Uterus (tissue), 4 donors: ENCODE measurements around the gene HIPK2. TPM values are rescaled to one million over a fixed set of nuclear protein-coding genes. Genes with fewer than 3 reads are reported as not detected.

ENCODE experiments used
- DNase-seq, 2 donors: peaks; one replicate each; pipeline ENCODE4 v3.0.0-alpha.2; 2019 to 2020
- H3K27ac ChIP-seq, 2 donors: fragments of 200-600 bp; sonication (generic); 1 replicate in 1 of 2; 2 replicates in 1 of 2; pipeline ENCODE4 v1.5.1; 2016 to 2018
- H3K27me3 ChIP-seq, 2 donors: fragments of 200-600 bp; sonication (generic); one replicate each; pipeline ENCODE4 v1.5.1; 2018 to 2019; ENCODE audit warnings: control low read depth in 1 of 2
- H3K36me3 ChIP-seq, 2 donors: fragments of 200-600 bp; sonication (generic); one replicate each; pipeline ENCODE4 v1.5.1; 2019; ENCODE audit warnings: control low read depth in 1 of 2
- H3K4me1 ChIP-seq, 2 donors: fragments of 200-600 bp; sonication (generic); one replicate each; pipeline ENCODE4 v1.5.1; 2018 to 2019; ENCODE audit warnings: control low read depth in 1 of 2
- H3K4me3 ChIP-seq, 2 donors: fragments of 200-600 bp; sonication (generic); 1 replicate in 1 of 2; 2 replicates in 1 of 2; pipeline ENCODE4 v1.5.1; 2018 to 2019; ENCODE audit warnings: mild to moderate bottlenecking in 1 of 2
- H3K9me3 ChIP-seq, 2 donors: fragments of 200-600 bp; sonication (generic); one replicate each; pipeline ENCODE4 v1.5.1; 2019; ENCODE audit warnings: control low read depth in 1 of 2
- POLR2A ChIP-seq, 2 donors: fragments of 450-650 bp; IDR thresholded peaks; one replicate each; pipeline ENCODE4 v1.6.1; 2016; ENCODE audit warnings: antibody characterized with exemption in 2 of 2, mild to moderate bottlenecking in 1 of 2, moderate library complexity in 1 of 2
- intact Hi-C: fragments of 100-400 bp; cut with DNase I; formaldehyde crosslinking; loops from one replicate; pipeline ENCODE4 v1.15.1; 2023; ENCODE audit warnings: low total_unique reads
- total RNA-seq, 4 donors: library from RNA; depleted of rRNA in 3 of 4; stranded (reverse); fragments of >200 nt in 3 of 4; gene quantifications; one replicate each; pipeline versions ENCODE4 v1.1.0 to v1.2.4, GENCODE V29; 2014 to 2023
- TF ChIP-seq, protein P1 (sequence below), 4 experiments: fragments of 200-600 bp in 2 of 4; fragments of 450-650 bp in 2 of 4; sonication (generic) in 2 of 4; IDR thresholded peaks; one replicate each; pipeline ENCODE4 v1.5.1; 2016 to 2019; ENCODE audit warnings: antibody characterized with exemption in 4 of 4, mild to moderate bottlenecking in 2 of 4, moderate library complexity in 1 of 4
- donor health status: DM: yes; HTN: yes; CAD: no.

The HIPK2 gene
- total RNA-seq, 4 donors from 2014 or later: 9.4 to 65.8 (median 19.2) TPM

DNA sequence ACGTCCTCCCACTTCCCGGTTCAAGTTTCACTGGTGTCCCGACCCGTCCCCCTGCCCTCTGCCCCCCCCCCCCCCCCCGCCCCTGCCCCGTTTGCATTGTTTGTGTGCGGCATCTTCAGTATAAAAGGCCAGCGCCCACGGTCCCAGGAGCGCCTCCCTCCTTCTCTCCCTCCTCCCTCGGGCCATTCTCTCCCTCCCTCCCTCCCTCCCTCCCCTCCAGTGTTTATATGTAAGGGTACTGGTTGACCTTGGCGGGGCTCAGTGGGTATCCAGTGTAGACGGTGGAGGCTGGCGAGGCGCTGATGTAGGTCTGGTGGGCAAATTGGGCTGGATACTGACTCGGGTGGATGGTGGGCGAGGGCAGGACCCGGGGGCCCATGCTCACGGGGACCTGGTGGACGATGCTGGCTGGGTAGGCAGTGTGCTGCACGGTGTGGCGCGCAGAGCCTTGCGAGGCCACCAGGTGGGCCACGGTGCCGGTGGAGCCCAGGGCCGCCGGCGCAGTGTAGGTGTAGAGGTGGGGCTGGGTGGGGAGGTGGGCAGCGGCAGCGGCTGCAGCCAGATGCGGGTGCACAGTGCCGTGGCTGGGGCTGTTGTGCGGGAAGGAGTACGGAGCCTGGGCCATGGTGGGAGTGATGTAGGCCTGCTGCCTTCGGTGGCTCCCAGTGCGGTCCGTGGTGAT is 205.0 kb downstream of the HIPK2 start:
- Histone ChIP-seq H3K27ac (no peak overlapping the region), H3K9me3 (no peaks in the 10 kb centered on the region), H3K4me3 (no peak overlapping the region), H3K4me1 (no peaks in the 10 kb centered on the region), H3K36me3 (no peaks in the 10 kb centered on the region), H3K27me3 (no peaks in the 10 kb centered on the region)
- DNase-seq: peak in 1 of 2 donors; percentile 7
- intact Hi-C loops: no loop called here
- TF ChIP-seq, protein P1, sequence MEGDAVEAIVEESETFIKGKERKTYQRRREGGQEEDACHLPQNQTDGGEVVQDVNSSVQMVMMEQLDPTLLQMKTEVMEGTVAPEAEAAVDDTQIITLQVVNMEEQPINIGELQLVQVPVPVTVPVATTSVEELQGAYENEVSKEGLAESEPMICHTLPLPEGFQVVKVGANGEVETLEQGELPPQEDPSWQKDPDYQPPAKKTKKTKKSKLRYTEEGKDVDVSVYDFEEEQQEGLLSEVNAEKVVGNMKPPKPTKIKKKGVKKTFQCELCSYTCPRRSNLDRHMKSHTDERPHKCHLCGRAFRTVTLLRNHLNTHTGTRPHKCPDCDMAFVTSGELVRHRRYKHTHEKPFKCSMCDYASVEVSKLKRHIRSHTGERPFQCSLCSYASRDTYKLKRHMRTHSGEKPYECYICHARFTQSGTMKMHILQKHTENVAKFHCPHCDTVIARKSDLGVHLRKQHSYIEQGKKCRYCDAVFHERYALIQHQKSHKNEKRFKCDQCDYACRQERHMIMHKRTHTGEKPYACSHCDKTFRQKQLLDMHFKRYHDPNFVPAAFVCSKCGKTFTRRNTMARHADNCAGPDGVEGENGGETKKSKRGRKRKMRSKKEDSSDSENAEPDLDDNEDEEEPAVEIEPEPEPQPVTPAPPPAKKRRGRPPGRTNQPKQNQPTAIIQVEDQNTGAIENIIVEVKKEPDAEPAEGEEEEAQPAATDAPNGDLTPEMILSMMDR (IDR thresholded peaks at IDR 0.05): no peak
- no peak for TF ChIP-seq POLR2A (IDR thresholded peaks at IDR 0.05)

DNA sequence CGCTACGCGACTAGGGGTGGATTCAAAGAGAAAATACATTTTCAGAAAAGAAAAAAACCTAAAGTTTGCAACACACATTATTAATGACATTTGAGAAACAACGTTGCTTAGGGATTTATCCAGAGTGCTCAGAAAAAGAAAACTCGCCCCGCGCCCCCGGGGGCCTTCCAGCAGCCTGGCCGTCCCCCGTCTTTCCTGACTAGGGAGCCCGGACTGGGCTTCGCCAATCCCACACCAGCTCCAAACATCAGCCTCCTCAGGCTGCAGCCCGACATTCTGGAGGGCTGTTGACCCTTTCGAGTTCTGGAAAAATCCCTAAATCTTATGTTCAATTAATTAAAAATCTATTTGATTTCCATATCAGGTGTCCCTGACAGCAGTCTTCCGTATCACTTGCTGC is 205.7 kb downstream of the HIPK2 start:
- no peaks in the 10 kb centered on the region for H3K36me3 ChIP-seq
- TF ChIP-seq, protein P1 (IDR thresholded peaks at IDR 0.05): no peak
- TF ChIP-seq POLR2A (IDR thresholded peaks at IDR 0.05): no peak

DNA sequence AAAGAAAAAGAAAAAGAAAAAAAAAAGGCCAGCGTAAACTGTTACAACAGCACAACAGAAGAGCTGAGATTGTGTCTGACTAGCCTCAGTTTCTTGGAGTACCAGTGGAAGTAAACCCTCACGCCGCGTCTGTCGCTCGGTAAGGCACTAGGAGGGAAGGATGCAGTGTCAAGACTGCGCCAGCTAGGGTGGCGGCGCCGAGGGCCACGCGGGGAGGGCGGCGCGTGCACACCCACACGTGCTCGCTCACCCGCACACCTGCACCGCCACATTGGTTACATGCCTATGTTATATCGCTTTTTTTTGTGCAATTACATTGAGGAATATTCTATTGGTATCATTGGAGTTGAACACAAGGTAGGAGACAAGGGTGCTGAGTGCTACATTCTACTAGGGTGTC is 206.1 kb downstream of the HIPK2 start:
- H3K27ac ChIP-seq: no peak overlapping the region

More for the DNA sequence above, 205.7 kb downstream of the HIPK2 start:
- DNase-seq: peak in 1 of 2 donors; percentile 5
- intact Hi-C loops: no loop called here
- no peaks in the 10 kb centered on the region for H3K4me1 ChIP-seq
- H3K27me3 ChIP-seq: no peaks in the 10 kb centered on the region
- no peak overlapping the region for H3K27ac ChIP-seq
- H3K9me3 ChIP-seq: no peaks in the 10 kb centered on the region
- no peak overlapping the region for H3K4me3 ChIP-seq

DNA sequence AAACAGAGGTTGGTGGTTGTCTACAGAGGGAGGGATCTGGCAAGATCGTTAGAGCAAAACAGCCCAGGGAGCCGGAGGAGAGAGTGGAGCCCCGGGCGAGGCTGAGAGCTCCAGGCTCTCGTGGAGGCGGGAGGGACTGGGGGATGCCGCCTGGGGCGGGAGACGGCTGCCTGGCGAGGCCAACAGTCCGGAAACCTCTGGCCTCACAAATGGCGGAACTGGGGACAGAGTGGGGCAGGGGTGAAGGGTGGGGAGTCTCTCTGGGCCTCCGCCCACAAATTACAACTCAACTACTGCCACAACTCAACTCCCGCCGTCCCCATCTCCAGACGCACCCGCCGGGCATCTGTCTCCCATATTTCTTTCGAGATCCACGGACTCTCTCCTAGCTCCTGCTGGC is 206.6 kb downstream of the HIPK2 start:
- no peaks in the 10 kb centered on the region for H3K9me3 ChIP-seq
- TF ChIP-seq POLR2A (IDR thresholded peaks at IDR 0.05): no peak
- TF ChIP-seq, protein P1 (IDR thresholded peaks at IDR 0.05): no peak
- intact Hi-C loops: no loop called here
- H3K27me3 ChIP-seq: no peaks in the 10 kb centered on the region
- DNase-seq: no peak
- H3K27ac ChIP-seq: no peak overlapping the region
- H3K4me3 ChIP-seq: no peak overlapping the region
- no peaks in the 10 kb centered on the region for H3K36me3 ChIP-seq
- no peaks in the 10 kb centered on the region for H3K4me1 ChIP-seq

More for the DNA sequence above, 206.1 kb downstream of the HIPK2 start:
- TF ChIP-seq POLR2A (IDR thresholded peaks at IDR 0.05): no peak
- TF ChIP-seq, protein P1 (IDR thresholded peaks at IDR 0.05): no peak
- Histone ChIP-seq H3K9me3 (no peaks in the 10 kb centered on the region), H3K27me3 (no peaks in the 10 kb centered on the region), H3K36me3 (no peaks in the 10 kb centered on the region), H3K4me3 (no peak overlapping the region), H3K4me1 (no peaks in the 10 kb centered on the region)
- intact Hi-C loops: no loop called here
- peak in 1 of 2 donors; percentile 8 for DNase-seq

DNA sequence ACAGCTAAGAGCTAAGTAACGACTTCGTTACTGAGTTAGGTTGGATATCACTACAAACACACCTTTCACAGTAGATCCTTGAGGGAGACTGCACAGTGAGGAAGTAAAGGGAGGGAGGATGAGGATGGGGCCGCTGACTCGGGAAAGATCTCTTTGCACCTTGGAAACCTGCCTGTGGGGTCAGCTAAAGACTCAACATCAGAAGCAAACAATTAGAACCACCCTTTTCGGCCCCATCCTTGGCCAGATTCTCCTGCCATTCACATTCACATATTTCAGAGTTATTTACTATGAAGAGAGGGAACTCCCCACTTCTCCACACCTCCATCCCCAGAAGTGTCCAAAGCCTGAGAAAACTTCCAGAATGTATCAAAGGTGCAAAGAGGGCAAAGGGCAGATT is 207.2 kb downstream of the HIPK2 start:
- H3K27me3 ChIP-seq: no peaks in the 10 kb centered on the region
- no peaks in the 10 kb centered on the region for H3K4me1 ChIP-seq
- TF ChIP-seq, protein P1 (IDR thresholded peaks at IDR 0.05): no peak
- no peak for TF ChIP-seq POLR2A (IDR thresholded peaks at IDR 0.05)
- H3K36me3 ChIP-seq: no peaks in the 10 kb centered on the region
- no peak for DNase-seq
- intact Hi-C loops: no loop called here
- H3K27ac ChIP-seq: no peak overlapping the region
- H3K9me3 ChIP-seq: no peaks in the 10 kb centered on the region
- H3K4me3 ChIP-seq: no peak overlapping the region
